GM21723 (cell line): ENCODE measurements around the gene EFCAB6.
"Not testable (repeated sequence)": the region's sequence is repeated elsewhere in the genome, so short reads cannot be mapped to it uniquely, and the experiment has no call there.

ENCODE experiments used
- ATAC-seq: cut with Tn5 transposase; IDR thresholded peaks from one replicate; pipeline ENCODE4 v1.9.1; 2021; ENCODE audit warnings: mild to moderate bottlenecking, moderate library complexity; ENCODE audit not compliant: unreplicated experiment

The EFCAB6 gene

DNA sequence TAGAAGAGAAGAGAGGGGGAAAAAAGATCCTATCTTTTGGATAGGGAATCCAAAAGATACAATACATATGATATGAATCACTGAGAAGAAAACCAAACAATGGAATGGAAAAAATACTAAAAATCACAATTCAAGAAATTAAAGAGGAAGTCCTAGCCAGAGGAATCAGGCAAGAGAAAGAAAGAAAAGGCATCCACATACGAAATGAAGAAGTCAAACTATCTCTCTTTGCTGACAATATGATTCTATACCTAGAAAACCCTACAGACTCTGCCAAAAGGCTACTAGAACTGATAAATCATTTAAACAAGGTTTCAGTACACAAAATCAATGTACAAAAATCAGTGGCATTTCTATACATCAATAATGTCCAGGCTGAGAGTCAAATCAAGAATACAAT lies 91.4 kb downstream of the EFCAB6 start:
- no peak for ATAC-seq

DNA sequence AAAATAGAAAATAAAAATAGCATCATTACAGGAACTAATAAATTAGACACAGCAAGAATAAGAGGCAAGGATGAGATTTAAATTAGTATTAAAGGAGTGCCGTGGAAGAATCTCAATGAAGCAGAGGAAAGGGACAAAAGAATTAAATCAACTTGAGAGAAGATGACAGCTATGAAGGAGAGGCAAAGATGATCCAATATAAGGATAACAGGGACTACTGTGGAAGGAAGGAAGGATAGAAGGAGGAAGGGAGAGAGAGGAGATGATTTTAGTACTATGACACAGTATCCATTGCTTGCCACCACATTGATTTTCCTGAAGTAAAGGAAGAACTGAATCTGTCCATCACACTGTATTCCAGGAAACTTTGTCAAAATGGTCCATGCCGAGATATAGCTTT lies 98.0 kb downstream of the EFCAB6 start:
- ATAC-seq = no peak

DNA sequence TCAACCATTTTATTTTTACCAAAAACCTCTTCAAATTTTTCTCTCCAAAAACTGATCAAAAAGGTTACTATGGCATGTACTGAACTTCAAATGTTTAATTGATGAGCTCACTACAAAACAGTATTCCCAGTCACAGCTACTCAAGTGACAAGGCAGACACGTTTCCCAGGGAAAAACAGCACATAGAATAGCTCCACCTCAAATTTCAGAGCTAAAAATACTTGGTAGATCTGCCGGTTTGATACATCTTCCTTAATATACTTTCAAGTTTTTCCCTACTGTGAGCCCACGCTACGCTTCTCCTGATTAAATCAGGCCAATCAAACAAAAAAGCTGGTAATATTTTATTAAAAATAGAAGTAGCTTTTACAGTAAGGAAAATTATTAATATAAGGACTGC lies 100.4 kb downstream of the EFCAB6 start:
- no peak for ATAC-seq

DNA sequence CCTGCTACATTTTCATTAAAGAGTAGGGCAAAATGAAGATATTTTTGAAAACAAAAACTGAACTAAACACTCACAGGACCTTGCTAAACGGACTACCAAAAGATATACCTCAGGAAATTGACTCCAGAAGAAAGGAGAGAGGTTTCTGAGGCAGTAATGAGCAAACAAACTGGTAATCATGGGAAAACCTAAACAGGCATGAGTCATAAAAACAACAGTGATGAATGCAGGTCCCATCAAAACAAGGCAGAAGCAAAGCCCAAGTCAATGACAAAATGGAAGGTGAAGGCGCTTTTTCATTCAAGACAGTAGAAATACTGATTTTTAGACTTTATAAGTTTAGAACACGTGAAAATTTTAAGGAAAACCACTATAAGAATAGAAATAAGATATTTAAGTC lies 104.5 kb downstream of the EFCAB6 start:
- no peak for ATAC-seq

DNA sequence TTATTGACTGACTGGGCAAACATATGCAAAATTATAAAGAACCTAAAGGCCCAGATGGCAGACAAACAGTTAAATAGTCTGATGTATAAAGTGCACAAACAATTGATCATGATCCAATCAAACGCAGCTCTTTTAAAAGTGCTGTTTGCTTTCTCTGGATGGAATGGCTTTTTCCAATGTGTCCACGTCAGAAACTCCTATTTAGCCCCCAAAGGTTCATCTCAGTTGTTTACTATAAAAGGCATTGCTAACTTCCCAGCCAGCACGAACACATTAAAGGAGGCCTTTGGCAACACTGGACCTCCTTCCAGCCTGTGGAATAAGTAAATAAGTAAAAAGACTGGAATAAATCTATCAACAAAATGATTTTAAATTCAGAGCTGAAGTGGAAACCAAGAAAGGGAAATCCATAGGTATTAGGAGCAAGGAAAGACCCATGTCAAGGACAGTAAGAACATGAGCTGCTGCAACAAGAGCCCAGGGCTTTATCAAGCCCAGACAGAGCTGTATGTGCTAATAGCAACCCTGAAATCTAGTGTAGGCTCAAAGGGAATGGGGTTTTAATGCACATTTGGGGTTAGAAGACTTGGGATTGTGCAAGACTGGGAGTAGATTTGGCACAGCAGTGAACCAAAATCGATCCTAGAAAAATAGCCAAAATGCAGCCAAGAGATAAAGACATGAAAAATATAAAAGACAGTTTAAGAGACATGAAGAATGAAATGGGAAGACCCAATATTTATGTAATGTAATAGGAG lies 105.4 kb downstream of the EFCAB6 start:
- ATAC-seq = no peak

DNA sequence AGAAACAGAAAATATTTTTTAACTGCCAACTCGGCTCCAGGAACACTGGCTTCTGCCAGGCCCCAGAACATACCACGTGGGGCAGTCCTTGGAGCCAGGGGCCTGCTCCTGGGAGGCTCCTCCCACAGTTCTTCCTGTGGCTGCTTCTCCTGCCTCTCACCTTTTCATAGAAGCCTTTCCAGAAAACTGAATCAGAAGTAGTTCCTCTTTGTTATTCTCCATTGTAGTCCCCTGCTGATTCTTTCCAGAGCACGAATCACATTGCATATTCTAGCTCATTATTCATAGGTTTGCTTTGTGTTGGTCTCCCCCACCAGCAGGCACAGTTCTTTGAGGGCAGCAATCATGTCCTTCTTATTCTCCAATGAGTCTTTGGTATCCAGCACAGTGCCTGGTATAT lies 106.0 kb downstream of the EFCAB6 start:
- ATAC-seq = no peak

DNA sequence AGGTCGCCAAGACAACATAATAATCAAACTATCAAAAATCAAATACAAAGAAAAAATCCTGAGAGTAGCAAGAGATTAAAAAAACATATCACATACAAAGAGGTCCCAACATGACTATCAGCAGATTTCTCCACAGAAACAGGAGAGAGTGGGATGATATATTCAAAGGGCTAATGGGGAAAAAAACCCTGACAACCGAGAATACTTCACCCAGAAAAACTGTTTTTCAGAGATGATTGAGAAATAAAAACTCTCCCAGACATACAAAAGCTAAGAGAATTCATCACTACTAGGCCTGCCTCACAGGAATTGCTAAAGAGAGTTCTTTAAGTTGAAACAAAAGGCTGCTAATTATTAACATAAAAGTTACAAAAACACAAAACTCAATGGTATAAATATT lies 108.1 kb downstream of the EFCAB6 start:
- no peak for ATAC-seq

DNA sequence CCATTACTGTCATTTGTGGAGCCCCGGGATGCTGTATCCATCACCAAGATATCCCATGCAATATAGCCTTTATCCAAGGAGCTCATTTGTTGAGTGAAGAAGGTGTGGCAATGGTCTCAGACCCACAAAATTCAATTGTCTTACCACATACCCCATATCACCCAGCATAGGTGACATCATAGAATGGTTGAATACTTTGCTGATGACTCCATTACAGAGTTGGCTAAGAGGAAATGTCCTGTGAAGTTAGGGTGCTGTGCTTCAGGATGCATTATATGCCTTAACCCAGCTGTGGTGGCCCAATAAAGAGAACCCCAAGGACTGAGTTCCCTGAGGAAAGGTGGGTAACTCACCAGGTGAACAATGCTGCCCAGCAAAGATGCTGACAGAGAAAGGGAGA lies 113.7 kb downstream of the EFCAB6 start:
- no peak for ATAC-seq

DNA sequence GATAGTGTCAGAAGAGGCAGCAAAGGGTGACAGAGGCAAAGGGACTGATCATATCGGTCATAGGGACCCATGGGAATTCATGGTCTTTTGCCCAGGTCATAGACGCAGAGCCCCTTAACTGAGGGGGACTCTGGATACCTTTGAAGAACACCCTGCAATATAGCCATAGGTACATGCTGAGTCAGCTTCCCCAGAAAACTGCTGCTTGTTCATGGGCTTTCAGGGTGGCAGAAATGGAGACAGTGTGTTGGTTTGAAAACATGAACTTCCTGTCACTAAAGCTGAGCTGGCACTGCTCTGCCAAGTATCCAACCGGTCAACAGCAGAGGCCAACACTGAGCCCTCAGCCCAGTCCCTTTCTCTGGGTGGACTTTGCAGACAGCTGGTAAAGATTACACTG lies 114.2 kb downstream of the EFCAB6 start:
- no peak for ATAC-seq

DNA sequence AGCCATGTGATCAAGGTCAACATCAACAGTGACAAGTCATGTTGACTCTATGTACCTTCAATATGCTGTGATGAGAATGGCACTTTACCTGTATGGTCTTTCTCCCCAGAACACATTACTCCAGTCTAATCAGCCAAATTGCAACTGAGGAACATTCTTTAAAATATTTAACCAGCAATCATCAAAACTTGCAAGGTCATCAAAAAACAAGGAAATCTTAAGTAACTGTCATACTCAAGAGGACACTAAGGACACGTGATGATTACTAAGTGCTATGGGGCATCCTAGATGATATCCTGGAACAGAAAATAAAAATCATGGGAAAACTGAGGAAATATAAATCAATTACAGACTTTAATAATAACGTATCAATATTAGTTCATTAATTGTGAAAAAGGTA lies 118.9 kb downstream of the EFCAB6 start:
- ATAC-seq = no peak

DNA sequence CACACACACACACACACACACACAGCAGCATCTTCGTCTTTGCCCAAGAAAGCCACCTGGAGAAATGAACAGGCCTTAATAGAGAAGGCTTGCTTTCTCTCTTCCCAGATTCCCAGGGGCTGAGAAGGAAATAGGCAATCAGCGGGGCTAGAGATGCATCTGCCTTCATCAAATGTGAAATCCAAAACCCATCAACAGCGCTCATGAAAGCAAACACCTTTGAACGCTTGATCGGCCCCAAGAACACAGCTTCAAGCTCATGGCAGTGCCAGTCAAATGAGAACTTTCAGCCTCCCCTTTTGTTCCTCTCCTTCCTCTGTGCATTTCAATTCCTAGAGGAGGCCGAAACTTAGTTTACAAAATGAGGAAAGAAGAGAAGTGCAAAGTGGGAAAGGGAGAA lies 122.7 kb downstream of the EFCAB6 start:
- ATAC-seq = no peak

DNA sequence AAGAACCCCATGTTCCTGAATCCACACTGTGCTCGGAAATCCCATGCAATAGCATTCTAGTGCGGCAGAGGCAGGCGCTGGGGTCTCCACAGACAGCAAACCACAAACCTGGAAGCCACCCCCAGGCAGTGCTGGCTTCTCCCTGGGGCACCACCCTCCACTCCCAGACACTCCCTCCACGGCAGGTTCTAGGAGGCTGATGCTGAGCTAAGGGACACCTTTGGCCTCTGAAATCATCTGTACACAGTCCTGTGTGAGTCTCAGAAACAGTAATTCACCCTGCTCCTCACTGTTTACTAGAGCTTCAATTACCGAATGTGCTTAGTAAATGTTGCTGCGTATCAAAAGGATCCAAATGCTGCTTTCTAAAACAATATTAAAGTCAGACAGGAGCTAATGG lies 129.3 kb downstream of the EFCAB6 start:
- ATAC-seq = no peak

DNA sequence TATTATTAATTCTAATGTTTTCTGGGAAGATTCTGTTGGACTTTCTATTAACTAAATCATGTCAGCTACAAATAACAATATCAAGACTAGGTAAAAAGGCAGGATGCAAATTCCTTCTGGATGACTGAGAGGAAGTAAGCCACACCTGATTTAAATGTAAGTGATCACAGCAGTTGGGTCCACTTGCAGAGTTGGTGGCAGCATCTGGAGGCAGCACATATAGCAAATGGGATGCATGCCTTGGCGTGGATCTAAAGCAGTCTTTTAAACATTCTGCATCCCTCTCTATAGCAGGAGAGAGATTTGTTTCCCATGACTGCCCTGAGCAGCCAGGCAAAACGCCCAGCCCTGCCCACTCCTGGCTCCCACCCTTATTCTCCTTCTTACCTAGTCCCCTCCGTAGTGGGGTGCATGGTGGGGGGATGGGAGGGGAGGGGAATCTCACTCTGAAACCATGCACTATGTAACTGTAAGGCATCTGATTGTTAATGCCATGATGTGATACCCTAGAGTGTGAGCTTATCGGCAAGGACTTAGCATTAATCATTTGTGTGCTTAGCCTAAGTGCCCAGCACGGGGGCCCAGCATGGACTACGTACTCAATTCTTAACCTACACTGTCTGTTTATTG lies 130.3 kb downstream of the EFCAB6 start:
- no peak for ATAC-seq

DNA sequence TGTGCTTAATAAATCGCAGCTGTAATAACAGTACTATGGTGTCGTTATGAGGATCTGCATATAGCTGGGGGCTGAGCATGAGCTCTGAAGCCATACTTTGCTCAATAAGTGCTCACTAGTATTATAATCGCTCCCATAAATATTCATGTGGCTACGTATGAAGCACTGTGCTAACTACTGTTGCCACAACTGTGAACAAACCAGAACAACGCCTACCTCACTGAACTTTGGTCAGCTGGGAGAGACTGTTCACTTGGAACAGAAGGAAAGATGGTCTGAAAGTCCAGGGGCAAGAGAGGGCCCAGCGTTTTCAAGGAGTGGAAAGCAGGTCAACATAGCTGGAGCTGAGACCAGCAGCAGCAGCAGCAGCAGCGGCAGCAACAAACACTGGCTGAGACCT lies 141.6 kb downstream of the EFCAB6 start:
- ATAC-seq = no peak

DNA sequence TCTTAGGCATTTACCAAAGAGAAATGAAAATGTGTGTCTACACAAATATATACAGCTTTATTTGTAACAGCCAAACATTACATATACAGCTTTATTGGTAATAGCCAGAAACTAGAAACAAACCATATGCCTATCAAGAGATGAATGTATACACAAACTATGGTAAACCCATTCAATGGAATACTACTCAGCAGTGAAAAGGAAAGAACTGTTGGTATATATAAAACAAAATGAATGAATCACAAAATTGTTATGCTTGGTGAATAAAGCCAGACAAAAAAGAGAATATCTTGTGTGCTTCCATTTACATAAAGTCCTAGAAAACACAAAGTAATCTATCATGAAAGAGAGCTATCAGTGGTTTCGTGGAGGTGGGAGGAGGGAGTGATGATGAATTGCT lies 142.9 kb downstream of the EFCAB6 start:
- no peak for ATAC-seq

DNA sequence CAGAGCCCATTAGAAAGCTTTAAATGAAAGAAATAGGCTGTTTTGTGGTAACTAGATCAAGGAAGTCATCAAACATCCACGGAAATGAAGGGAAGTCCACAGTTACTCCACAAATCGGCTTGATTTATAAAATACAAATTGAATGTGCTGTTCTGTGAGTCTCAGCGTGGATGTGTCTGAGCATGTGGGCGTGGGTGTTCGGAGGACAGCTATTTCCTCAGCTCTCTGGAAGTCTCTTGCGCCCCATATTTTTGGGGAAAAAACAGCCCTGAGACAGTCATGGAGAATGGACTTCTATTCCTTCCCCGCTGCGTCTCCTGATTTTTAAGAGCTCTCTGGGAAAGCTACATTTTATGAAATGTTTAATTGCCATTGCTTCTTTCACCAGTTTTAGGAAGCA lies 144.4 kb downstream of the EFCAB6 start:
- ATAC-seq = no peak

DNA sequence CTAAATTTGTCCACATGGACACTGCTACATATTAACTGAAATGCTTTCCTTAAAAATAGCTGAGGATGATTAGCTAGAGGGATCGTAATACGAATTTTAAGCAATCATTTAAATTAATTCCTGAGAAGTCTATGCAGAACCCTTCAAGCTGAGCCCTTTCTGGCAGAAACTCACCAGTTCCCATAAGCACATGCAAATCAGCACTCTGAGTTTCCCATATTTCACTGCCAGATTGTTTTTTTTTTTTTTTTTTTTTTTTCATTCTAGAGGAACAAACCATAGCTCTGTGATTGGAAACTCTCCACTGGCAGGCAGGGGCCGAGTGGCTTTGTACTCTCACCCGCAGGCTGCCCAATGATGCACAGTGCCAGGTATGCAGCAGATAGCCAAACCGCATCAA lies 145.6 kb downstream of the EFCAB6 start:
- ATAC-seq = no peak

DNA sequence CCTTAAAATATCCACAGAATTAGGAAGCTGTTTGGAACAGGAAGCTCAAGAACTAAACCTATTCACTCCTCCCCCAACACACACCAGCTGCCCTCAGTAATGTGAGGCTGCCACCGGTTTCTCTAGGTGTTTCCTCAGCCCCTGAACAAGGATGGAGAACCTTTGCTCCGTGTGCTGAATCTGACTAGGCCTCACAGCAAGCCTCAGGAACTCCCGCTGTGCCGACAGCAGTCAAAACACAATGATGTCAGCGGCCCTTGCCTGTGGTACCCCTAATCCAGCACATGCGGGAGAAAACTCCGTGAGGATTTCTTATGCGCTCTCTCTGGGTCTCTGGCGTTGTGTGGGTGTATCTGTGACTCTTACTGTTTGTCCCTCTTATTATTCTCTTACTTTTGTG lies 153.3 kb downstream of the EFCAB6 start:
- ATAC-seq = no peak

DNA sequence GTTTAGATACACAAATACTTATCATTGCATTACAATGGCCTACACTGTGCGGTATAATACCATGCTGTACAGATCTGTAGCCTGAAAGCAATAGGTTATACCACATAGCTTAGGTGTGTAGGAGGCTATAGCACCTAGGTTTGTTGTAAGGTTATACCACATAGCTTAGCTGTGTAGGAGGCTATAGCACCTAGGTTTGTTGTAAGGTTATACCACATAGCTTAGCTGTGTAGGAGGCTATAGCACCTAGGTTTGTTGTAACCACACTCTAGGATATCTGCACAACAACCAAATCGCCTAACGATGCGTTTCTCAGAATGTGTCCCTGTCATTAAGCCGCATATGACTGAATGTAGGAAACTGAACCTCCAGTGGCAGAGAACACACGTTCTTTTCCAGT lies 155.5 kb downstream of the EFCAB6 start:
- not testable (repeated sequence) for ATAC-seq

DNA sequence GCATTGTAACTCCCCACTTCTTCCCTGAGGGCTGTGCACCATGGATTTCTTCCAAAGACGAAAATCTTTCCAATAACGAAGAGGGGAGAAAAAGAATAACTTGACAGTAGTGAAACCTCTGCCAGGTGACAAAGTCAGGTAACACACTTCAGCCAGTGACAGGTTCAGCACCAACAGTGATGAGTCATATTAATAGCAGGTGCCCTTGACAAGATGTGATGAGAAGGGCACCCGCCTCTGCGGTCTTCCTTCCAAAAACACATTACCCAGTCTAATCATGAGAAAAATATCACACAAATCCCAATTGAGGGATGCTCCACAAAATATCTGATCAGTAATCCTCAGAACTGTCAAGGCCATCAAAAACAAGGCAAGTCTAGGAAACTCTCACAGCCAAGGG lies 157.8 kb downstream of the EFCAB6 start:
- no peak for ATAC-seq

DNA sequence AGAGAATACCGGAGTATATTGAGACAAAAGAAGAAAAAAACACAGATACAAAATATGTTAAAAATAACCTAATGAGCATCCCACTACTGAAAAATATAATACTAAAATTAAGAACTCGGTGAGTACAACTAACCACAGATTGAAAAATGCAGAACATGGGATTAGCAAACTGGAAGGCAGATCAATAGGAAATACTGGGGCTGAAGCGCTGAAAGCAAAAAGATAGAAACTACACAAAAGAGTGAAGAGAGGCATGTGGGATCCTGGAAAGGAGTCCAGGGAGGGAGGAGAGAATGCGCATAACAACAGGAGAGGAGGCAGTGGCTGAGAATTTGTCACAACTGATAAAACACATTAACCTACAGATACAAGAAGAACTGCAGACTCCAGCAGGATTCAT lies 159.3 kb downstream of the EFCAB6 start:
- ATAC-seq = no peak

DNA sequence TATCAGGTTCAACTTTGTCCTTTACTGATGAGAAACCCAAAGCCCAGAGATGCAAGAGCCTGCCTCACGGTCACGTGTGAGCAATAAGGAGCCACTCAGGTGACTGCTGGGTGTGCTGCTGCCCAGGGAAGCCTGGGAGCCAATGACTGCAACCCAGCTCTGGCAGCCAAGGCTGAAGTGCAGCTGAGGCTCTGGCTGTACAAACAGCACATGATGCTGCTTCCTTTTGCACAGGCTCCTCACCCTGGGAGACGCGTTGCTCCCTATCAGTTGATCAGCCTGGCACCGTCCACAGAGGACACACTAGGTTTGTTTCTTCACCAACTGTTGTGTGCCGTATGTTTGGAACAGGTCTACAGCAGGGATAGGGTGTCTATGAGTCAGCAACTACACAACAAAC lies 168.7 kb downstream of the EFCAB6 start:
- no peak for ATAC-seq
